Measurements from ENCODE around the gene RAMP3.
"Not testable (repeated sequence)": the region's sequence is repeated elsewhere in the genome, so short reads cannot be mapped to it uniquely, and the experiment has no call there.

The RAMP3 gene

GRCh38 chr7:45157286-45157652 is 322 bp upstream of the RAMP3 start:
- DNase-seq (ENCODE audit: low spot score): no peak

DNA sequence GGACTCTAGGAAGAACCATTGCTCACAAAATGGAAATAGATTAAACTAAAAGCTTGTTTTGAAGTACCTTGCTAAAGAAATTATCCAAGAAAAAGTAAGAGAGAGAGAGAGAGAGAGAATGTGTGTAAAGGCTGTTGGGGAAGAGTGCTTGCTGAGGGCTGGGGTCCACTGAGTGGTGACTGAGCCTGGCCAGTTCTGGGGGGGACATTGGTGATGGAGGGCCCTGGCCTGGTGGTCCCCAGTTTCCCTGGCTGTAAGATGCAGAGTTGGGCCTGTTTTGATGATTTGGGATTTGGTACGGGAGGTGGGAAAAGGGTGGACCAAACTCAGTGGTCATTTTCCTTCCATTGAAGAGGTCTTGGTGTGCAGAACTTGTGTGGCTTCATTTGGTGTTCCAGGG is 880 bp downstream of the RAMP3 start:
- DNase-seq (ENCODE audit: low spot score): no peak

DNA sequence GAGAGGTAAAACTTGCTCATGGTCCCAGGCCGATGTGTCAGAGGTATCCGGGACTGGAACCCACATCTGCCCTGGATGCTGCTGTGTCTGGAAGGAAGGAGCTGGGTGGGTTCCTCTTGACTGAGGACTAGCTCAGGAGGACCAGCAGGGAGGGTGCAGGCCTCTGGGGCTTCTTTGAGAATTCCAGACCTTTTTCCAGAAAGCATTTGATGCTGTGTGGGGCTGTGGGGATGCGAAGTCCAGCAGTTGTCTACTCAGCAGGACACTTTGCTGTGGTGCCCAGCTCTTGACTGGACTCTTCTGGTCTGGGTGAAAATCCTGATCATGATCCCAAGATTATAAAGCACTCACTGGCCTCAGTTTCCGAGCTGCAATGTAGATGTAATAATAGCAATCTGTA is 1.7 kb downstream of the RAMP3 start:
- no peak for DNase-seq (ENCODE audit: low spot score)

GRCh38 chr7:45160417-45160881 is 2.9 kb downstream of the RAMP3 start:
- DNase-seq (ENCODE audit: low spot score): no peak

DNA sequence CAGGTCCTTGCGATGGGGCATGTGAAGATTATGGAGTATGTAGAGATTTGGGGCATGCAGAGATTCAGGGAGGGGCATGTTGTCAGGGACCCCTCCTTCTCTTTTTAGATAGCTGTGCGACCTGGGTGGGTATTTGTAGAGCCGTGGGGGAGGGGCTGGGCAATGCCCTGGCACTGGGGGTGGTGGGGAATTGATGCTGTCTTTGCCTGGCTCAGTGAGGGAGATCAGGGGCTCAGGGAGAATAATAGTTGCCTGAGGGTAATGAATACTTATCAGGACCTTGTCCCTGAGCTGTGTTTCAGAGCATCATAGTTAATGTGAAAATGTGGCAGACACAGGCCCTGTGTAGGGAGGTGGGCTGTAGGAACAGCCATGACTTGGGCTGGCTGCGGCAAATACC is 3.5 kb downstream of the RAMP3 start:
- no peak for DNase-seq (ENCODE audit: low spot score)

GRCh38 chr7:45161842-45162241 is 4.3 kb downstream of the RAMP3 start:
- DNase-seq (ENCODE audit: low spot score): no peak

DNA sequence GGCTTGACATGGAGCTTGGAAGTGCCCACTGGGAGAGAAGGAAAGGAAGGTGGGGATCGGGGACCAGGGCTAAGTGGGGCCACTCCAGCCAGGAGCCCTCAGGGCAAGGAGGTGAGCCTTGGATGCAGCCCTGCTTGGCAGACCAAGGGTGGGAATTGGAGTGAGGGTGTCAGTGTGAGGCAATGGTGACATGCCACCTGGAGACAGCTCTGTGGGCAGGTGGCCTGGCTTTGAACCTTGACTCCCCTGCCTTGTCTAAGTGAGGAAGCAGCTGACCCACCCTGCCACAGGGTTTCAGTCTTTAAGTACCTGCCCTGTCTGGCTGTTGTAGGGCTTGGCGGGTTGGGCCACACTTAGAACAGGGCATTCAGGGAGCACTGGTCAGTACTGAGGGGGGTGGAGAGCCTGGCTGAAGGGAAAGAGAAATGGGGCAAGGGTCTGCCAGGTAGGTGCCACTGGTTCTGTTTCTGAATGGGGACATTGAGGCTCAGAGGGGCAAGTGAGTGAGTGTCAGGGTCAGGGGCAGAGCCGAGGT is 4.8 kb downstream of the RAMP3 start:
- DNase-seq (ENCODE audit: low spot score): no peak

DNA sequence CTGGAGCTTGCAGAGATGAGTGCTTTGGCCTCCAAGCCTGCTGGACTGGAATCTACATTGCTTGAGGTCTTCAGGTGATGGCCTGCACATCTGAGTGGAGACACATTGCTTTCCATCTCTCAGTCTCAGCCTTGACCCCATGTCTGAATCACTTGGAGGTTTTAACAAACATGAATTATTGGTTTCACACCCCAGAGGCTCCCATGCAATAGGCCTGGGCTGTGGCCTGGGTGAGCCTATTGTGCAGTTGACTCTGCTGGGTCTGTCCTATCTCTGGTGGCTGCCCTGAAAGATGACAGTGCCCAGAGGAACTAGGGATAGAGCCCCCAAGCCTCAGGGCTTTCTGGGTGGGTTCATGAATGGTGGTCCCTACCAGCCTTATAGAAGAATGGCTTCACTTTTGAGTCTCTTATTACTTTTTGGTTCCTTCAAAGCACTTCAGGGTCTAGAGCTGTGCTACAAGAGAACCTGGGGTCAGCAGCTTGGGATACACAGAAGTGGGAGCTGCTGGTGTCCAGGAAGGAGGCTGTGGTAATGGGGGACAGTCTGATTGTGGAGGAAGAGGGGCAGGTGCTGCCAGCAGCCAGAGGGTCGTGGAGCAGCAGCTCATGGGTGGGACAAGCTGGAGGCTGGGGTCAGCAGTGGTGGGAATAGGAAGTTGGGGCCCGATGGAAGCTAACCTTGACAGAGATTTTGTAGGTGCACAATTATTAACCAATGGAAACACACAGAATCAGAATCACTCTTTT is 5.5 kb downstream of the RAMP3 start:
- no peak for DNase-seq (ENCODE audit: low spot score)

DNA sequence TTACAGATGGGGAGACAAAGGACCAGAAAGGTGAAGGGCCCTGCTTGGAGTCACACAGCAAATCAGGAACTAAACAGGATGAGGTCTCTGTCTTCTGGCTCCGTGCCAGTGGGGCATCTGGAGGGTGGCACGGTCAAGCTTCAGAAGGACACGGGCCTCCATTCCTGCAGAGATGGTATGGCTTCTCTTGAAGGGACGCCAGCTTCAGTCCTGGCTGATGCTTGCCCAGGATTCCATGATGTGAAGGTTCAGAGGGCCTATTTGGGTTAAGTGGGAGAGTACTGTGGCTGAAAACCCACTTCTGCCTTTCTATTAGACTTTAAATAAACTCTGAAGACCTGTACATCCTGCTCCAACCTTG is 6.1 kb downstream of the RAMP3 start:
- DNase-seq (ENCODE audit: low spot score): no peak

DNA sequence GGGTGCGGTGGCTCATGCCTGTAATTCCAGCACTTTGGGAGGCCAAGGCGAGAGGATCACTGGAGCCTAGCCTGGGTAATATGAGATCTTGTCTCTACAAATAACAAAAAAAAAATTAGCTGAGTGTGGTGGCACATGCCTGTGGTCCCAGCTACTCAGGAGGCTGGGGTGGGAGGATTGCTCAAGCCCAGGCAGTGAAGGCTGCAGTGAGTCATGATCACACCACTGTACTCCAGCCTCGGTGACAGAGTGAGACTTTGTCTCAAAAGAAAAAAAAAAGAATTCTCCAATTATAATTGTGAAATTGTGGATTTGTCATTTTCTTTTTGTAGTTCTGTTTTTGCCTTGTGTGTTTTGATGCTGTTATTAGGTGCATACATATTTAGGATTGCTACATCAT is 6.7 kb downstream of the RAMP3 start:
- DNase-seq (ENCODE audit: low spot score): not testable (repeated sequence)

GRCh38 chr7:45165857-45166256 is 8.3 kb downstream of the RAMP3 start:
- DNase-seq (ENCODE audit: low spot score): no peak

DNA sequence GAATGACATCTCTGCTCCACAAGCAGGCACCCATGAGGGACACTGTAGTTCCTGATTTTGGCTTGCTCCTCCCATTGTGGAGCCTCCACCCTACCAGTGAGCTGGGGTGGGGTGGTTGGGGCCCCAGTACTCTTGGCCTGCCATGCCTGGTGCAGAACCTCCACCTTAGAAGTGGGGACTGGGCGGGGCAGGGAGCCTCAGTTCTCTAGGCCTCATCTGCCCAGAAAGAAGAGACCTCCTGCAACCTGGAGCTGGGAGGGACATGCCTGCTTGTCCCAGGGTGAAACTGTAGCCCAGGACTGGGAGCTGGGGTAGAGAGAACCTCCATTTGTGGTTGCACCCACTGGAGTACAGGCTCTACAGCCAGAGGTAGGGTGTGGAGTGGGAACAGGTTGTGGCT is 14.4 kb downstream of the RAMP3 start:
- DNase-seq (ENCODE audit: low spot score): no peak

DNA sequence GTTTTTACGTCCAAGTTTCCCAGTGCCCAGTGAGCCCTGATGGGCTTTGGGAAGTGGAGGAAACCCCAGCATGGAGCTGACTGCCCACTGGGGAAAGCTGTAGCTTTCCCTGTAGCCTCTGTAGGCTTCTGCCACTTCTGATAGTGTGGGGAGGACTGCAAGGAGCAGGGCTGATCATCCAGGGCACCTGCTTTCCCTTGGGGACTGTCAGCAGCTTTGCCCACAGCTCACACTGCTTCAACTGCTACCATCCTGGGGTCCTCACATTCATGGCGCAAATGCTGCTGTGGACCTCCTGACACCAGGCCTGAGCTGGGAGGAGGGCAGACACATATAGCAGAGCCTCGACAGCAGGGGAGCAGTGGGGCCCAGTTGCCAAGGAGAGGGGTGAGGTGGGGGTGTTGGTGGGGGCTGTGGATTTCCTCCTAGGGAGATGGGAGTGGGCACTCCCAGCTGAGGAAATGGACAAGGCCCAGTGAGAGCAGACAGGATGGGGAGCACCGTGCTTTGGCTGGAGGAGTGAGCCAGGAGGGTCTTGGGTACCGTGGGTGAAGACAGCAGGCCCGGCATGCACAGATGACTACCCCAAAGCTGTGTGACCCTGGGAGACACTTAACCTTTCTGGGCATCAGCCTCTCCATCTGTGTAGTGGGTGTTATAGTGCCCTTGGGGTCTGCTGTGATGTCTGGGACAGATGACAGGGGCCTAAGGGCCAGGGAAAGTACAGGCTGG is 16.2 kb downstream of the RAMP3 start:
- no peak for DNase-seq (ENCODE audit: low spot score)

GRCh38 chr7:45174328-45174610 is 16.7 kb downstream of the RAMP3 start:
- no peak for DNase-seq (ENCODE audit: low spot score)

- DNase-seq (ENCODE audit: low spot score): no peak
Measured at GRCh38 chr7:45174966-45175765, 17.6 kb downstream of the RAMP3 start.

- DNase-seq (ENCODE audit: low spot score): no peak
Measured at GRCh38 chr7:45176091-45176490, 18.5 kb downstream of the RAMP3 start.

DNA sequence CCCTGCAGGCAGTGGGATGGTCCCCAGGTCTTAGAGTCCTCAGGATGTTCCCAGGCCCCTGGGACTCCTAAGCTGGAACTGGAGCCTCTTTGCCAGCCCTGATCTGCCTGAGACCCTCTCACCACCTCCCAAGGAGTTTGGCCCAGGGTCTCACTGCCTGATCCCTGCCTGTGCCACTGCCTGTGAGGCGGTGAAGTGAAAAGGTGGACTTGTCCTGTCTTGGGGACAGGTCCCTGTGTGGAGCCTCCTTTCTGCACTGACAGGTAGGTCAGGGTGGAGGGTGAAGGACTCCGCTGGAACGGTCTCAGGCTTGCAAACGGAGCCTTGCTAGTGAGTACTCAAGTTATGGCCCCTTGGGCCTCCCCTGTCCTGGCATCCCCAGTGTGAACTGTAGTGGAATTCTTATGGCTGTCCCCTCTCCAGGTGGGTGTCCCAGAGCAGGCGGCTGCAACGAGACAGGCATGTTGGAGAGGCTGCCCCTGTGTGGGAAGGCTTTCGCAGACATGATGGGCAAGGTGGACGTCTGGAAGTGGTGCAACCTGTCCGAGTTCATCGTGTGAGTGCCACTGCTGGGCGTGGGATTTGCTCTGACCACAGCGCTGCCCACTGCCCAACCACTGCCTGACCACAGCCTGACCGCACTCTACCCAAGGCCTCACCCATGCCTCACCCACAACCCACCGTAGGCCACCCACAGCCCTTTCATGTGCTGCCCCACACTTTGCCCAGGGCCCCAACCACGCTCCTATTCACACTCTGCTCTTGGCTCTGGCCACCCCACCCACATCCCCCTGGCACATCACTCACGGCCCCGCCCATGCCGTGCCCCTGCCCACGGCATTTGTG is 19.5 kb downstream of the RAMP3 start:
- no peak for DNase-seq (ENCODE audit: low spot score)

DNA sequence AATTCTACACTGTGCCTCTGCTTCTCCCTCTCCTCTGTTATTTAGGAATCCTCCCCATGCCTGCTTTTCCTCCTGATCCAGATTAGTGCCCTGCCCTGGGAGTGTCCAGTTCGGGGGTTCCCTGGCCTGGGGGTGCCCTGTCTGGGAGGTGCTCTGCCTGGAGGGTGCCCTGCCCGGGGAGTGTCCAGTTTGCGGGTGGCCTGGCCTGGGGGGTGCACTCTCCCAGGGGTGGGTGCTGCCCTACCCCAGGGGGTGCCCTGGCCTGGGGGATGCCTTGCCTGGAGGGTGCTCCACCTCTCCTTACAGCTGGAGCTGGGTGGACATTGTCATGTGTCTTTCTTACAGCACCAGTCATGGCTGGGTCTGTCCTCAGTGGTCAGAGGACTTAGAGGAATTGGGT is 20.2 kb downstream of the RAMP3 start:
- DNase-seq (ENCODE audit: low spot score): no peak

GRCh38 chr7:45178241-45179225 is 20.9 kb downstream of the RAMP3 start:
- DNase-seq (ENCODE audit: low spot score): no peak

- no peak for DNase-seq (ENCODE audit: low spot score)
Measured at GRCh38 chr7:45179666-45180065, 22.1 kb downstream of the RAMP3 start.
